M059J (cell line): ENCODE data around the gene FPGS. TPM values are rescaled to one million over a fixed set of nuclear protein-coding genes. Genes with fewer than 3 reads are reported as not detected.
A peak's percentile ranks its signal among the peaks of the same experiment; 100 is the strongest.
"Not testable (repeated sequence)": the region's sequence is repeated elsewhere in the genome, so short reads cannot be mapped to it uniquely, and the experiment has no call there.

Experiments
- DNase-seq: peaks from one replicate; pipeline ENCODE4 v3.0.0-alpha.2; 2012; ENCODE audit warnings: low read depth
- total RNA-seq: library from RNA; depleted of rRNA; stranded (reverse); fragments of >200 nt; shearing (Covaris generic); gene quantifications from 2 replicates; pipeline ENCODE4 v1.2.3, GENCODE V29; 2014

Gene FPGS
- total RNA-seq, 1 experiment from 2014 or later: 76.4 TPM

- DNase-seq: peak; percentile 96
Measured at GRCh38 chr9:127770905-127771569, 31.6 kb upstream of the FPGS start.

GRCh38 chr9:127771570-127772189 lies 31.0 kb upstream of the FPGS start:
- DNase-seq: no peak

GRCh38 chr9:127772603-127773002 lies 30.1 kb upstream of the FPGS start:
- DNase-seq: no peak

DNA sequence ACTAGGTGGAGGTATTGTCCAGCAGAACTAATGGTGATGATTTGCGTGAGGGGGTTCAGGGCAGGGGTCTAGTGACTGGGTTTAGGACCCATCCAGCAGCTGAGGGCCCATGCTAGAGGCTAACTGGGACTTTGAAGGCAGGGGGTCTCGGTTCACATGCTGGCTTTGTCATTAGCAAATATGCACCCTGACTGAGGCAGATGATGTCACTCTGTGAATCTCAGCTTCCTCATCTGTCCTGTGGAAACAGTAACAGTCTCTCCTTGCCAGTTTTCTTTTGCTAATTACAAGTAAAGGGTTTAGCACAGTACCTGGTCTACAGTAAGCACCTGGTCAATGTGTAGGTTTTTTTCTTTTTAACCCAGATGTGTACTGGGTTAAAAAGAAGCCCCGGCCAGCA lies 29.4 kb upstream of the FPGS start:
- DNase-seq: no peak

DNA sequence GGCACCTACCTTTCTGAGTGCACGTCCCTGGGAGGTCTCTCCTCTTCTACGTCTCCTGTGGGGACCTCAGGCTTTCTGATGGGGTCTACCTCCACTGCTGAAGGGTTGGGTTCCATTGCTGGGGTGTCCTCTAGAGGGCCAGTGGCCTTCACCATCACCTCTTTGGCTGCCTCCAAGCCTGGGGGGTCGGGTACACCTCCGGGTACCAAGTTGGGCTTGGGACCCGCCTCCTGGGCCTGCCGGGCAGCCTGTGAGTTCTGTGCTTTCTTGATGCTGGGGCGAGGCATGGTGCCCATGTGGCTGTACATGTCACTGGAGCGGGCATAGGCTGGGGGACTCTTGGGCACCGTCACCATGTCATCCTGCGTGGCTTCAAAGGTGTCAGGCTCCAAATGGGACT lies 28.7 kb upstream of the FPGS start:
- DNase-seq: no peak

DNA sequence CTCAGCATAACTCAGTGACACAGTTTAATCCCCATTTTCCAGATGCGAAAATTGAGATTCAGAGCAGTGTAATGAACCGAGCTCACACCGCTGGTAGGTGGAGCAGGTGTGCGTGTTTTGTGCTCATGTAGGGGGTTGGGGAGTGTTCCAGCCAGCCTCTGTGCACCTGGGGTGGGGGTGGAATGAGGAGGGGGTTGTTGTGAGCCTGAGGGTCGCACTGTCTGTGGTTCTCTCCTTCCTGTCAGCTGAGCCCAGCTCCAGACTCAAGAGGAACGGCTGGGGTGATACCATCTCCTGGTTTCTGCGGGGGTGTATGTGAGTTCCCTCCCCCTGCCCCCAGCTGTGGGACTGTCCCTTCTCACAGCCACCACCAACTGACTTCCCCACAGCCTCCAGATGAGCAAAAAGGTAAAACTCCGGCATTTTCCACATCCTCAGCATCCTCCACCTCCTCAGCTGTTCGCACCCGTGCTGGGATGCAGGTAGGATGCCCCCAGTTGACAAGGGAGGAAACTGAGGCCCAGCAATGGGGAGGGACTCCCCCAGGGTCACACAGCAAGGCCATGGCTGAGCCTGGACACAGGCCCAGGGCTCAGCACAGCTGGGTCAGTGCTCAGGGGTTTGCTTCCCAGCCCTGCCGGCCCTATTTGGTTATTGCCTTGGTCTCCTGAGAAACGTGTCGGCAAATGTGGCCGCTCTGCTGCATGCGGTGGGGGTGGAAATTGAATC lies 26.3 kb upstream of the FPGS start:
- no peak for DNase-seq

DNA sequence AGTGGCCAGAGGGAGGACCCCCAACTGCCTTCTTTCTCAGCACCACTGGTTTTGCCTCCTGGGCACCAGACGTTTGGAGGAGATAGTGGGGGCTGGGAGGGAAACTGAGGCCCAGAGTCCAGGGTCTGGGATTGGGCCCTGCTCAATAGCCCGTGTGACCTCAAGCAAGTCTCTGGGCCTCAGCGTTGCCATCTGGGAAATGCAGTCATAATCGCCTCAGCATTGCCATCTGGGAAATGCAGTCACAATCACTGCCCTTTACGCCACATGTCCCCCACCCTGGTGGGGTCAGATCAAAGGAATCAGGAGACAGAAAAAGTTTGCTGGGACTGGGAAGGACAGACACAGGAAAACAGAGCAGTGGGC lies 25.8 kb upstream of the FPGS start:
- DNase-seq: no peak

GRCh38 chr9:127777368-127777980 lies 25.2 kb upstream of the FPGS start:
- no peak for DNase-seq

DNA sequence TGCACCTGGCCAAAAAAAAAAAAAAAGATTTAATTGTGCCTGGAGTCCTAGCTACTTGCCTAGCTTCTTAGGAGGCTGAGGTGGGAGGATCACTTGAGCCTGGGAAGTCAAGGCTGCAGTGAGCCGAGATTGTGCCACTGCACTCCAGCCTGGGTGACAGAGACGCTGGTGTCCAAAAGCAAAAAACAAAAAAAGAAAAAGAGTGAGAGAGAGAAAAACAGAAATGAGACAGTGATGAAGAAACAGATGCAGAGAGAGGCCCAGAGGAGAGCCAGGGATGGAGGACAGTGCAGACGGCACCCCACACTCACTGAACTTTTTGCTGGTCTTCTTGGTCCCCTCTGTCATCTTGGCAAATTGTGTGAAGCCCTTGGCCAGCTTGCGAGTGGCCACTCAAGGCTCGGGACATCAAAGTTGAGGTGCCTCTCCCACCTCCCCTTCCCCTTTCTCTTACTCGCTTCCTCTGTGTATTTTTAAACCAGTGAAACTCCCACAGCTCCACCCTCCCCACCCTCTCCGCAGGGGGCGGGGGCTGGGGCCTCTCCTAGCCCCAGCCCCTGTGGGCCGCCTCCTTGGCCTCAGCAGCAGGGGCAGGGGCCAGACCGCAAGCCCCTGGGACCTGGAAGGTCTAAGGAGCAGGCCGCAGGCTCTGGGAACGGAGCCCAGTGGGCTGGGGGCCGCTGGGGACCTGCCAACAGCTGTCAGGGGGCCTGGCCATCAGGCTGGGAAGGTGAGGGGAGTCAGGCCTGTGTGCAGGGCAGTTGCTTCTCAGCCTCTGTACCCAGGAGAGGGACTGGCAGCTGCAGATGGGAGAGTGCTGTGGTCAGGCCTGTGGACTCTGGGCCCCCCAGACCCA lies 24.2 kb upstream of the FPGS start, which contains the start of gene SH2D3C:
Gene SH2D3C, minus strand, starts transcription at position 387 of the 856 bp plus-strand sequence. Its CDS starts 39 bp downstream, at position 348.
- DNase-seq: no peak

GRCh38 chr9:127779136-127779981 lies 23.3 kb upstream of the FPGS start:
- DNase-seq: no peak

DNA sequence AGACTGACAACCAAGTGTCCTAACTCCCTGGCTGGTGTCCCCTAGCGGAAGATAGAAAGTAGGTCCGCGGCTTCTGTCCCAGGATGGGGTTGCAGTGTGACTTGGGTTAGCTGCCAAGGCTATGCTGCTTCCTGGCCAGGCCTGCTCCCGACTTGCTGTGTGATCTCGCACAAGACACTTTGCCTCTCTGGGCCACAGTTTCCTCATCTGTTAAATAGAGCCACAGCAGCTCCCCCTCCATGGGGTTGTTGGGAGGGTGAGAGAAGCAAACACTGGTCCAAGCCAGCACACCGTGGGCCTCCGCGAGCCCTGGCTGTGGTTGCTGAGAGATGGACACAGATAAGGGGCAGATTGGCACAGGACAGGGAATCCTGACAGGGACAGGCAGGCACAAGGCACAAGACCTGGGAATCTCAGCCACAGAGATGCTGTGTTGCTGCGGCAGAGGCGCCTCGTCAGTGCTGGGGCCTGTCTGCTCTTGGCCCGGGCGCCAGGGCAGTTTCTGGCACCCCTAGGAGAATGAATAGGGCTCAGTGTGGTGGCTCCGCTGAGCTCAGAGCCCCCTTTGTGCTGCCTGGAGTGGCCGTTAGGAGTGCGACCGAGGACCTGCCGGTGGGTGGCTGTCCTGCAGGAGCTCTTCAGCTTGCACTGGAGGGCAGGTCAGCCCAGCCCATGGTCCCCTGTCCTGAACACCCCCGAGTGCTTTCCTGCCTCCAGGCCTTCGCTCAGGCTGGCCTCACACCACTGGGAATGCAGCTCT lies 22.4 kb upstream of the FPGS start:
- DNase-seq: no peak

DNA sequence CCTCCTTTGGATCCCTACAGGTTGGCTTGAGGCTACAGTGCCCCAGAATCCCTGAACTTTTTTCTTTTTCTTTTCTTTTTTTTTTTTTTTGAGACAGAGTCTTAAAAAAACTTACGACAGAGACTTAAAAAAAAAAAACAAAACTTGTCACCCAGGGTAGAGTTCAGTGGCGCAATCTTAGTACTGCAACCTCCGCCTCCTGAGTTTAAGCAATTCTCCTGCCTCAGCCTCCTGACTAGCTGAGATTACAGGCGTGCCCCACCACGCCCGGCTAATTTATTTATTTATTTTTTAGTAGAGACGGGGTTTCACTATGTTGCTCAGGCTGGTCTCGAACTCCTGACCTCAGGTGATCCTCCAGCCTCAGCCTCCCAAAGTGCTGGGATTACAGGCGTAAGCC lies 21.8 kb upstream of the FPGS start:
- DNase-seq: not testable (repeated sequence)

DNA sequence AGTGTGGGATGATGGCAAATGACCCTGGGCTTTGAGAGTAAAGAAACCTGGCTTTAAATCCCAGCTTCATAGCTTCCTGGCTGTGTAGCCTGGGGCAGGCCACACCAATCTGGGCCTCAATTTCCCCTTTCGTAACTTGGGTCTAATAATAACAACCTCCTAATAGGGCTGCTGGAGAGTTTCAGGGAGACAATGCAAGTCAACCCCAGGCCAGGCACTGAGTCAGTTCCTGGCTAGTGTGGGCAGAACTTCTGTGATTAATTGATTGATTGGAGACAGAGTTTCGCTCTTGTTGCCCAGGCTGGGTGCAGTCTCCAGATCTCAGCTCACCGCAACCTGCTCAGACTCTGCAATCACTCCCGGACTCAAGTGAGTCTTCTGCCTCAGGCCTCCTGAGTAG lies 20.9 kb upstream of the FPGS start:
- DNase-seq: no peak

GRCh38 chr9:127783111-127784008 lies 19.3 kb upstream of the FPGS start:
- DNase-seq: no peak

GRCh38 chr9:127785023-127785932 lies 17.4 kb upstream of the FPGS start:
- peak; percentile 74 for DNase-seq

- DNase-seq: peak; percentile 87
Measured at GRCh38 chr9:127785933-127786772, 16.5 kb upstream of the FPGS start, which contains the start of gene CDK9. CDK9 (plus strand) TSS chr9:127786034; CDS start chr9:127786149, 115 bp downstream.

DNA sequence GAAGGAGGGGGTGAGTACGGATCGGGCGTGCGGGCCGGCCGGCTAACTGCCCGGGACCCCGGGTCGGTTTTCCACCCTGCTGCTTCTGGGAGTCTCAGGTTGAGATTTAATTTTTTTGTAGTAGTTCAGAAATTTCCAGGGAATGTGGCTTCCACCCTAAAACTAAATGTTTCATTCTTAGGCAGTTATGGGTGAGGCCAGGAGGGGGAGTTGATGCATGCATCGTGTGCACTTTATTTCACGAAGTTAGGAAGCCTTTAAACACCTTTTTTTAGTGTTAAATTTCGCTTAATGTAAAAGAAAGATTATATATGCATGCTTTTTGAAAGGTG lies 15.9 kb upstream of the FPGS start:
- DNase-seq: peak; percentile 36
